Vagina (tissue), 2 donors: ENCODE data around the gene NMT1. TPM values are rescaled to one million over a fixed set of nuclear protein-coding genes. Genes with fewer than 3 reads are reported as not detected.

ENCODE experiments used
- DNase-seq, 2 donors: peaks; one replicate each; pipeline ENCODE4 v3.0.0-alpha.2; 2017; ENCODE audit errors: extremely low spot score in 2 of 2
- H3K27ac ChIP-seq: fragments of 200-600 bp; sonication (generic); one replicate; pipeline ENCODE4 v1.5.1; 2019
- H3K27me3 ChIP-seq: fragments of 200-600 bp; sonication (generic); one replicate; pipeline ENCODE4 v1.5.1; 2019
- H3K36me3 ChIP-seq, 2 donors: fragments of 200-600 bp; sonication (generic); one replicate each; pipeline ENCODE4 v1.5.1; 2017 to 2019
- H3K4me1 ChIP-seq: fragments of 200-600 bp; sonication (generic); one replicate; pipeline ENCODE4 v1.5.1; 2019
- H3K4me3 ChIP-seq, 2 donors: fragments of 200-600 bp; sonication (generic); 1 replicate in 1 of 2; 2 replicates in 1 of 2; pipeline ENCODE4 v1.5.1; 2016 to 2019
- H3K9me3 ChIP-seq: fragments of 200-600 bp; sonication (generic); one replicate; pipeline ENCODE4 v1.5.1; 2019
- POLR2A ChIP-seq, 2 donors: fragments of 450-650 bp; IDR thresholded peaks; one replicate each; pipeline ENCODE4 v1.6.1; 2017; ENCODE audit warnings: antibody characterized with exemption in 2 of 2, mild to moderate bottlenecking in 2 of 2, moderate library complexity in 2 of 2
- POLR2AphosphoS5 ChIP-seq, 2 donors: sonication (generic); formaldehyde crosslinking; IDR thresholded peaks; one replicate each; pipeline ENCODE4 v1.9.0; 2017; ENCODE audit warnings: antibody characterized with exemption in 2 of 2, mild to moderate bottlenecking in 2 of 2, low read depth in 1 of 2; ENCODE audit not compliant: insufficient read depth in 1 of 2
- intact Hi-C: fragments of 100-400 bp; cut with DNase I; formaldehyde crosslinking; loops from one replicate; pipeline ENCODE4 v1.15.1; 2023
- total RNA-seq: library from RNA; depleted of rRNA; stranded (reverse); fragments of >200 nt; gene quantifications from one replicate; pipeline ENCODE4 v1.2.3, GENCODE V29; 2016
- TF ChIP-seq, protein P1 (sequence below), 3 experiments: fragments of 450-650 bp in 2 of 3; fragments of 200-600 bp in 1 of 3; sonication (generic) in 1 of 3; IDR thresholded peaks; one replicate each; pipeline ENCODE4 v1.5.1; 2017 to 2019; ENCODE audit warnings: antibody characterized with exemption in 3 of 3, mild to moderate bottlenecking in 2 of 3, moderate library complexity in 2 of 3

Gene NMT1
- total RNA-seq, 1 donor from 2014 or later = 49.4 TPM

DNA sequence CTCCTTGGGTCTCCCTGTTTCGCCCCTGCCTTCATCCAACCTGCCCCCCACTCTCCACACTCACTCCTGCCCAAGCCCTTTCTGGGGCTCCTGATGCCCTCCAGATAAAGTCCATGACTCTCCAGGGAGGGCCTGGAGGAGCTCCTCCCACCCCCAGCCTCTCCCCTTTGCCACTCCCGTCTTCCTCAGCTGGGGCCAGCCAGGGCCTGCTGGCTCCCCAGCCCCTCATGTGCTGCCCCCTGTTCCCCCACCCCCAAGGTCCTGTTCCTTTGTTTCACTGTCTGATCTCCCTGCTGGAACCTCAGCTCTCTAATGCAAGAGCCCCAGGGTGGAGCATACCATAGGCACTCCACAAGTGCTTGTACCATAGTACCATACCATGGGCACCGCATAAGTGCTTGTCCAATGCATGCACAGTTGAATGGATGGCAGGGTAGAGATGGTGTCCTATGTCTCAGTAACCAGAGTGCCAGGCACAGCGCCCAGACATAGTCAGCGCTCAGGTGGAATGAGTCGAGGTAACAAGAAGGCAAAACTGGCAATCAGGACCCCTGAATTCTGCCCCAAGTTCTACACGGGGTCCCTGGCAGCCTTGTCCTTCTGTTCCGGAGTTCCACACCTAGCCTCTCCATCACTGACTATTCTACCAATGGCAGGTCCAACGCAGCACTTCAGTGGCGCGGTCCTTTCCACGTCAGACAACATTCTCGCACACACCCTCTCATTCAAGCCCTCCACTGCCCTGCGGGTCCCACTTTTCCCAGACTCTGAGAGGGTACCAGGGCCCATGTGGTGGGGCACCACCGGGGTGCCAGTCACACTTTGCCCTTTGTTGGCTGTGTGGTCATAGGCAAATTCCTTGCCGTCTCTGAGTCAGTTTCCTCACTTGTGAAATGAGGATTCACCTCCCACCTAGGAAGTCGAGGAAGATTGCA is 69.8 kb downstream of the NMT1 start:
- intact Hi-C loops = no loop called here

DNA sequence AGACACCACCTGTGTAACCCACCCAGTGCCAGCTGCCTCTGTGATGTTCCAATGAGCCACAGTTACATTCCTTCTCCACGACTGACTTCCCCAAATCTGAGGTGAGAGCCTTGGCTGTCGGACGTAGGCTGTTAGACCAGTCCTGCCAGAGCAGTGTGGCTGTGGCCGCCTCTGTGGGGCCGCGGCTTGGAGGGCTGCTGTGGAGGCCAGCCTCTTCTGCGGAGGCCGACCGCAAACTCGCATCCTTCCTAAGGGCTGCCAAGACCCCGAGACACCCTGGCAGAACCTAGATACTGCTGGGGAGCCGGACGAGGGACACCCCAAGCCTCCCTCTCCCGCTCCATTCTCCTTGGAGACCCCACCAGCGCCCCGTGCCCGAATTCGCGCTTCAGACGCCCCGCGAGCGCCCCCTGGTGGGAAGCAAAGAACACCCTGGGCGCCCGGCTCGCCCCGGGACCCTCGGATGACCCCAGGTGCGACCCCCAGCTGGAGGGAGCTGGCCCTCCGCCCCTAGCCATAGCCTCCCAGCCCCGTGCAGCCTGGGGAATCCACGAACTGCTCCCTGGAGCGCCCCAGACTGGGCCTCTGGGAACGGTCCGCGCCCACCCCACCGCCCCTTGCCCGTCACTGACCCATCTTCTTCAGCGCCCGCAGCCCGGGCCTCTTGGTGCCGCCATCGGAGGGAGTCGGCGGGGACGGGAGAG is 70.7 kb downstream of the NMT1 start:
- Histone ChIP-seq H3K27ac (peak overlapping the region; percentile 98), H3K9me3 (no peaks in the 10 kb centered on the region), H3K27me3 (no peaks in the 10 kb centered on the region), H3K36me3 (no peaks in the 10 kb centered on the region), H3K4me3 (peak overlapping the region; percentile 85 to 99), H3K4me1 (peaks cover 63% of the 10 kb centered on the region)
- no peak for DNase-seq
- TF ChIP-seq, protein P1, sequence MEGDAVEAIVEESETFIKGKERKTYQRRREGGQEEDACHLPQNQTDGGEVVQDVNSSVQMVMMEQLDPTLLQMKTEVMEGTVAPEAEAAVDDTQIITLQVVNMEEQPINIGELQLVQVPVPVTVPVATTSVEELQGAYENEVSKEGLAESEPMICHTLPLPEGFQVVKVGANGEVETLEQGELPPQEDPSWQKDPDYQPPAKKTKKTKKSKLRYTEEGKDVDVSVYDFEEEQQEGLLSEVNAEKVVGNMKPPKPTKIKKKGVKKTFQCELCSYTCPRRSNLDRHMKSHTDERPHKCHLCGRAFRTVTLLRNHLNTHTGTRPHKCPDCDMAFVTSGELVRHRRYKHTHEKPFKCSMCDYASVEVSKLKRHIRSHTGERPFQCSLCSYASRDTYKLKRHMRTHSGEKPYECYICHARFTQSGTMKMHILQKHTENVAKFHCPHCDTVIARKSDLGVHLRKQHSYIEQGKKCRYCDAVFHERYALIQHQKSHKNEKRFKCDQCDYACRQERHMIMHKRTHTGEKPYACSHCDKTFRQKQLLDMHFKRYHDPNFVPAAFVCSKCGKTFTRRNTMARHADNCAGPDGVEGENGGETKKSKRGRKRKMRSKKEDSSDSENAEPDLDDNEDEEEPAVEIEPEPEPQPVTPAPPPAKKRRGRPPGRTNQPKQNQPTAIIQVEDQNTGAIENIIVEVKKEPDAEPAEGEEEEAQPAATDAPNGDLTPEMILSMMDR (IDR thresholded peaks at IDR 0.05) = peak; percentile 67 to 88 (median 76)
- no peak for TF ChIP-seq POLR2A (IDR thresholded peaks at IDR 0.05)
- TF ChIP-seq POLR2AphosphoS5 (IDR thresholded peaks at IDR 0.05; ENCODE audit: insufficient read depth in 1 of 2, low read depth in 1 of 2) = peak in 1 of 2 donors; percentile 36
- intact Hi-C loops = no loop called here

More for the DNA sequence above, 69.8 kb downstream of the NMT1 start:
- Histone ChIP-seq H3K27ac (peak overlapping the region; percentile 98), H3K27me3 (no peaks in the 10 kb centered on the region), H3K36me3 (no peaks in the 10 kb centered on the region), H3K9me3 (no peaks in the 10 kb centered on the region), H3K4me1 (peaks cover 57% of the 10 kb centered on the region), H3K4me3 (peak overlapping the region; percentile 85 to 99)
- TF ChIP-seq POLR2AphosphoS5 (IDR thresholded peaks at IDR 0.05; ENCODE audit: insufficient read depth in 1 of 2, low read depth in 1 of 2) (no peak), POLR2A (IDR thresholded peaks at IDR 0.05) (no peak)
- TF ChIP-seq, protein P1 (IDR thresholded peaks at IDR 0.05) = no peak
- DNase-seq = no peak

DNA sequence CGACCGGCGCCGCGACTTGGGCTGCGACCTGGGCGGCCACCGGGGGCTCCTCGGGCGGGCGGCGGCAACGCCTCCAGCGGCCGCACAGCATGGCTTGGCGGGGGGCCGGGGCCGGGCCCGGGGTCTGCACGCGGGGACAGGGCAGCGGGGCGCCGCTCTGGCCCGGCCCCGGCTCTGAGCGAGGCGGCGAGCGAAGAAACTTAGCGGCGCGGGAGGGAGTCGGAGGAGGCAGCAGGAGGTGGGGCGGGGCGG is 71.1 kb downstream of the NMT1 start, which contains the start of gene PLCD3:
Gene PLCD3, minus strand, starts transcription at position 196 of the 252 bp plus-strand sequence. Its CDS starts 105 bp downstream, at position 91.
- Histone ChIP-seq H3K27me3 (no peaks in the 10 kb centered on the region), H3K36me3 (no peaks in the 10 kb centered on the region), H3K4me3 (peak within 1 kb of the TSS; percentile 85 to 99), H3K9me3 (no peaks in the 10 kb centered on the region), H3K4me1 (peaks cover 62% of the 10 kb centered on the region), H3K27ac (peak within 1 kb of the TSS; percentile 98)
- intact Hi-C loops = no loop called here
- TF ChIP-seq, protein P1 (IDR thresholded peaks at IDR 0.05) = no peak
- TF ChIP-seq POLR2AphosphoS5 (IDR thresholded peaks at IDR 0.05; ENCODE audit: insufficient read depth in 1 of 2, low read depth in 1 of 2) (no peak), POLR2A (IDR thresholded peaks at IDR 0.05) (no peak)
- no peak for DNase-seq

DNA sequence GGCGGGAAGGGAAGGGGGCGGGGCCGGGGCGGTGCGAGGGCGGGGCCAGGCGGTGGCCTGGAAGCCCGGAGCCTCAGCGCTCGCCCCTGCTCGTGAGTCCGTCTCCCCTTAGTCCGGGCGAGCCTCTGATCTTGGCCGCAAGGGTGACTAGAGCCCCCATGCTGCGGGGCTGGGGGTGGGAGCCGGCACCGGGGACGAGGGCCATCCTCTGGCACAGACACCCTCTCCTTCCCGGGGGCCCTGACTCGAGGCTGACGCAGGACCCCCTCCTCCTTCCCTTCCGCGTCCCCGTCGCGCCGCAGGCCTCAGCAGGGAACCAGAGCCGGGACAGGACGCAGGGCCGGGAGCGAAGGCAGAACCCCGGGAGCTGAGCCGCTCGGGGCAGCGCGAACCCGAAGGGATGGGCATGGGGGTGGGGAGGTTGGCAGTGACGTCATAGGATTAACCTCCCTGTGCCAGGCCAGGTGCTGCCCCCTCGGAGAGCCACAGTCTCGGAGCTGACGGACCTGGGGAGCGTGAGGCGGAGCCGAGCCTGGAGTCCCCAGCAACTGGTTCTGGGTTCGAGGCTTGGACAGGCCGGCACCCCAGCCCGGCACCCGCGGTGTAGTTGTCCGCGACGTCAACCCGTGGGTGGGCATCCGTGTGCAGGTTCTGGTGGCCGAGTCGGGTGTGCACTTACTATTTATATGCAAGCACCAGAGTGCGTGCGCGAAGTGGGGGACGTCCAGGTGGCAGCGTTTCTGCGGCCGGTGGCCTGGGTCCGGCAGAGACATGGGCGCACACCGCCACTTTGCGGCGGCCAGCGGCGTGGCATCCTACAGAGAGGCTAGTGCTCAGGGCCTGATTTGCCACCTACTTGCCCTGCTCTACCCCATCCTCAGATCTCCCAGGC is 71.7 kb downstream of the NMT1 start:
- Histone ChIP-seq H3K36me3 (no peaks in the 10 kb centered on the region), H3K4me3 (peak overlapping the region; percentile 85 to 99), H3K4me1 (peaks cover 57% of the 10 kb centered on the region), H3K27me3 (no peaks in the 10 kb centered on the region), H3K27ac (peak overlapping the region; percentile 98), H3K9me3 (no peaks in the 10 kb centered on the region)
- DNase-seq = no peak
- intact Hi-C loops = no loop called here
- TF ChIP-seq POLR2A (IDR thresholded peaks at IDR 0.05) (peak in 1 of 2 donors; percentile 80), POLR2AphosphoS5 (IDR thresholded peaks at IDR 0.05; ENCODE audit: insufficient read depth in 1 of 2, low read depth in 1 of 2) (peak in 1 of 2 donors; percentile 96)
- TF ChIP-seq, protein P1 (IDR thresholded peaks at IDR 0.05) = peak; percentile 80 to 91 (median 81)
